HG02884 (cell line): Measurements from ENCODE around the gene GPAM.
A peak's percentile ranks its signal among the peaks of the same experiment; 100 is the strongest.
"Not testable (repeated sequence)": the region's sequence is repeated elsewhere in the genome, so short reads cannot be mapped to it uniquely, and the experiment has no call there.

Source experiments
- ATAC-seq: cut with Tn5 transposase; IDR thresholded peaks from one replicate; pipeline ENCODE4 v1.9.1; 2021; ENCODE audit warnings: mild to moderate bottlenecking, moderate library complexity; ENCODE audit not compliant: unreplicated experiment

The GPAM gene

GRCh38 chr10:112183329-112184051, at the start of gene GPAM:
Gene GPAM (minus strand): TSS chr10:112183765. CDS start chr10:112181784, 1,981 bp downstream.
- peak; percentile 96 for ATAC-seq

GRCh38 chr10:112232670-112233069, 49.1 kb upstream of the GPAM start:
- no peak for ATAC-seq

- ATAC-seq = no peak
These were observed 48.2 kb upstream of the GPAM start for GRCh38 chr10:112231602-112232400.

- ATAC-seq = no peak
These were observed 46.9 kb upstream of the GPAM start for GRCh38 chr10:112230325-112230988.

- ATAC-seq = no peak
These were observed 46.3 kb upstream of the GPAM start for GRCh38 chr10:112229901-112230300.

GRCh38 chr10:112229096-112229495, 45.5 kb upstream of the GPAM start:
- ATAC-seq = no peak

- ATAC-seq = not testable (repeated sequence)
These were observed 45.0 kb upstream of the GPAM start for GRCh38 chr10:112228366-112229088.

- no peak for ATAC-seq
These were observed 43.9 kb upstream of the GPAM start for GRCh38 chr10:112227331-112227987.

- ATAC-seq = no peak
These were observed 43.1 kb upstream of the GPAM start for GRCh38 chr10:112226439-112227248.

- ATAC-seq = no peak
These were observed 42.3 kb upstream of the GPAM start for GRCh38 chr10:112225771-112226438.

GRCh38 chr10:112224933-112225529, 41.5 kb upstream of the GPAM start:
- ATAC-seq = no peak

GRCh38 chr10:112223725-112224124, 40.2 kb upstream of the GPAM start:
- no peak for ATAC-seq

- no peak for ATAC-seq
These were observed 39.2 kb upstream of the GPAM start for GRCh38 chr10:112222799-112223198.

GRCh38 chr10:112221545-112221944, 38.0 kb upstream of the GPAM start:
- no peak for ATAC-seq

- no peak for ATAC-seq
These were observed 35.4 kb upstream of the GPAM start for GRCh38 chr10:112218960-112219359.

GRCh38 chr10:112218036-112218390, 34.4 kb upstream of the GPAM start:
- no peak for ATAC-seq

GRCh38 chr10:112217386-112218035, 33.9 kb upstream of the GPAM start:
- no peak for ATAC-seq

GRCh38 chr10:112216966-112217365, 33.4 kb upstream of the GPAM start:
- no peak for ATAC-seq
